ENCODE measurements around the gene CD2. TPM values are rescaled to one million over a fixed set of nuclear protein-coding genes. Genes with fewer than 3 reads are reported as not detected.

The CD2 gene
- total and polyA plus RNA-seq, 2 donors (not counting 3 experiments of a cell fraction or from before 2014, with no cell fraction given), result not detected

DNA sequence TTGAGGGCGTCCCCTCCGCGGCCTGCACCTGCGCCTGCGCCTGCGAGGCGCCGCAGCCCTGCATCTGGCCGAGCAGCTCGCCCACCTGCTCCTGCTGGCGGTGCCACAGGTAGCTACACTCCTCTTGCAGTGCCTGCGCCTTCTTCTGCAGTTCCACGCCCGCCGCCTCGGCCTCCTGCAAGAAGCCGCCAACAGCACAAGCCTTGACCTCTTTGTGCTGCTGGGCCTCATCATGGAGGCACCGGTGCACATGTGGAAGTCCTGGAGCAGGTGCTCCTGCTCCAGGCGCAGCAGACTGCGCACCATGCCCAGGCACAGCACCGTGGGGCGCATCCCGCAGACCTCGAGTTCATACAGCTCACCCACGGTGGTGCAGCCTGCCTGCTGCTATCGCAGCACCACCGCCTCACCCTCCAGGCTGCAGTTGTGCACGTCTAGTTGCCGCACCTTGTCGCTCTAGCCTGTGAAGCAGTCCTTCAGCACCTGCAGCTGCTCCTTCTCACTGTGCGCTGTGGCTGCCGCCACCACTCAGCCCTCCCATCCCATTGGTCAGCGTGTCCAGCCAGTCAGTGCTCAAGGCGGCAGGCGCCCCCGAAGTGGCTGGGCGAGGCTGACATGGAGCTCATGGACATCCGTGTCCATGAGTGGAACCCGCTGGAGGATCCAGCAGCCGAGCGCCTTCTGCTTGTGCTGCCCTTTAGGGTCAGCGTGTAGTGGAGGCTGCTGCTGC, 12.2 kb upstream of the CD2 start:
- dilution Hi-C loops (cut with MboI; ENCODE audit: extremely low pct_ligation_motif_present, low sequenced_read_pairs), result no loop called here

More for the DNA sequence above, 12.2 kb upstream of the CD2 start:
- no peak for DNase-seq (ENCODE audit: low read depth, low spot score)
- H3K27me3 ChIP-seq (ENCODE audit: control insufficient read depth in 2 of 2, insufficient read depth in 2 of 2, low read length in 2 of 2), result no peaks in the 10 kb centered on the region
- TF ChIP-seq, protein P1, sequence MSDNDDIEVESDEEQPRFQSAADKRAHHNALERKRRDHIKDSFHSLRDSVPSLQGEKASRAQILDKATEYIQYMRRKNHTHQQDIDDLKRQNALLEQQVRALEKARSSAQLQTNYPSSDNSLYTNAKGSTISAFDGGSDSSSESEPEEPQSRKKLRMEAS (IDR thresholded peaks at IDR 0.05; ENCODE audit: insufficient read depth, insufficient read length), result no peak
- no peak for TF ChIP-seq GATA2 (IDR thresholded peaks at IDR 0.05; ENCODE audit: insufficient read depth, insufficient read length, low read depth, low read length)
- no peak for TF ChIP-seq MYC (IDR thresholded peaks at IDR 0.05; ENCODE audit: low read depth, low read length)
- TF ChIP-seq JUN (IDR thresholded peaks at IDR 0.05; ENCODE audit: borderline replicate concordance, insufficient read depth, insufficient read length, low read depth), result no peak
- TF ChIP-seq EZH2 (IDR thresholded peaks at IDR 0.05; ENCODE audit: borderline replicate concordance, low read depth, low read length, severe bottlenecking), result no peak
- no peak for TF ChIP-seq POLR2A (IDR thresholded peaks at IDR 0.05; ENCODE audit: low read depth, low read length)
- TF ChIP-seq, protein P2, sequence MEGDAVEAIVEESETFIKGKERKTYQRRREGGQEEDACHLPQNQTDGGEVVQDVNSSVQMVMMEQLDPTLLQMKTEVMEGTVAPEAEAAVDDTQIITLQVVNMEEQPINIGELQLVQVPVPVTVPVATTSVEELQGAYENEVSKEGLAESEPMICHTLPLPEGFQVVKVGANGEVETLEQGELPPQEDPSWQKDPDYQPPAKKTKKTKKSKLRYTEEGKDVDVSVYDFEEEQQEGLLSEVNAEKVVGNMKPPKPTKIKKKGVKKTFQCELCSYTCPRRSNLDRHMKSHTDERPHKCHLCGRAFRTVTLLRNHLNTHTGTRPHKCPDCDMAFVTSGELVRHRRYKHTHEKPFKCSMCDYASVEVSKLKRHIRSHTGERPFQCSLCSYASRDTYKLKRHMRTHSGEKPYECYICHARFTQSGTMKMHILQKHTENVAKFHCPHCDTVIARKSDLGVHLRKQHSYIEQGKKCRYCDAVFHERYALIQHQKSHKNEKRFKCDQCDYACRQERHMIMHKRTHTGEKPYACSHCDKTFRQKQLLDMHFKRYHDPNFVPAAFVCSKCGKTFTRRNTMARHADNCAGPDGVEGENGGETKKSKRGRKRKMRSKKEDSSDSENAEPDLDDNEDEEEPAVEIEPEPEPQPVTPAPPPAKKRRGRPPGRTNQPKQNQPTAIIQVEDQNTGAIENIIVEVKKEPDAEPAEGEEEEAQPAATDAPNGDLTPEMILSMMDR (IDR thresholded peaks at IDR 0.05; ENCODE audit: extremely low read depth in 1 of 2, insufficient read depth in 1 of 2, low read depth in 1 of 2, low read length in 2 of 2), result no peak
- TF ChIP-seq FOS (IDR thresholded peaks at IDR 0.05; ENCODE audit: borderline replicate concordance, insufficient read depth, low read length), result no peak
- TF ChIP-seq POLR2AphosphoS5 (IDR thresholded peaks at IDR 0.05; ENCODE audit: insufficient read depth, low read depth, low read length), result no peak
- CTCF ChIA-PET, result no interaction called here
- no peak overlapping the region for H2AFZ ChIP-seq (ENCODE audit: low read depth, low read length)
- no peaks in the 10 kb centered on the region for H3K9me3 ChIP-seq (replicated peaks; ENCODE audit: control insufficient read depth, insufficient read depth, low read length)
- H3K27ac ChIP-seq (ENCODE audit: insufficient read depth, low read depth, low read length), result no peak overlapping the region
- H4K20me1 ChIP-seq (replicated peaks; ENCODE audit: control insufficient read depth, extremely low read depth, insufficient read depth, low read length), result no peaks in the 10 kb centered on the region
- no peaks in the 10 kb centered on the region for H3K4me1 ChIP-seq (ENCODE audit: control insufficient read depth, extremely low read depth, insufficient read depth, low read length)
- H3K9me1 ChIP-seq (replicated peaks; ENCODE audit: control insufficient read depth, extremely low read depth, insufficient read depth, low read length), result no peaks in the 10 kb centered on the region
- POLR2A ChIA-PET, result no interaction called here
- H3K79me2 ChIP-seq (ENCODE audit: control insufficient read depth, insufficient read depth, low read length), result no peaks in the 10 kb centered on the region
- intact Hi-C loops (cut with micrococcal nuclease), result no loop called here
- no TSS peak for BruUV-seq (replicated peaks)
- H3K4me3 ChIP-seq (replicated peaks in 1 of 3; ENCODE audit: insufficient read depth in 1 of 3, low read depth in 1 of 3, low read length in 3 of 3), result no peak overlapping the region
- no peak for FAIRE-seq
- no peak overlapping the region for H3K4me2 ChIP-seq (ENCODE audit: insufficient read depth, low read length)
- H3K36me3 ChIP-seq (ENCODE audit: control insufficient read depth in 2 of 2, extremely low read depth in 1 of 2, insufficient read depth in 2 of 2, low read length in 2 of 2), result no peaks in the 10 kb centered on the region
- H3K9ac ChIP-seq (replicated peaks; ENCODE audit: extremely low read depth, insufficient read depth, low read length), result no peak overlapping the region
